Measurements from ENCODE around the gene PLCB4. TPM values are rescaled to one million over a fixed set of nuclear protein-coding genes. Genes with fewer than 3 reads are reported as not detected.

PLCB4 gene
- polyA plus RNA-seq (2.4 to 4.1 TPM (median 3.1 TPM) in 3 replicates), polyA minus RNA-seq (0.69 to 4.3 TPM (median 3.7 TPM) in 3 replicates)
- 1.3 TPM for polyA plus RNA-seq (2011; ENCODE audit: low read depth)
- polyA plus RNA-seq (2011; cell fraction: cytosol; rRNA removed) = 1.3 and 3.6 TPM in 2 replicates
- 6.8 and 8.5 TPM in 2 replicates for polyA plus RNA-seq (2011; cell fraction: nucleus; rRNA removed)
- polyA plus RNA-seq (2012; ENCODE audit: low replicate concordance) = 0.54 and 2.4 TPM in 2 replicates
- polyA minus RNA-seq (2011; cell fraction: cytosol; rRNA and poly(A)+ RNA removed) = 3.1 TPM
- polyA minus RNA-seq (2011; cell fraction: nucleus; rRNA and poly(A)+ RNA removed) = 4.1 and 10.0 TPM in 2 replicates

GRCh38 chr20:9068841-9069663 lies at the start of gene PLCB4:
TSS of gene PLCB4 (plus strand) at chr20:9069087. CDS start at chr20:9307815, 238,728 bp downstream.
- peak within 1 kb of the TSS; percentile 87 for H3K4me2 ChIP-seq (ENCODE audit: control insufficient read depth, extremely low read depth, insufficient read depth, low read depth, low read length)
- no peaks in the 10 kb centered on the region for H3K36me3 ChIP-seq (ENCODE audit: control insufficient read depth in 2 of 2, extremely low read depth in 1 of 2, insufficient read depth in 2 of 2, low read length in 2 of 2)
- peak within 1 kb of the TSS; percentile 53 for H3K9ac ChIP-seq (ENCODE audit: control insufficient read depth, extremely low read depth, insufficient read depth, low read length)
- TF ChIP-seq CTCF (optimal IDR thresholded peaks at IDR 0.05 in 1 of 3, IDR thresholded peaks at IDR 0.05 in 1 of 3, conservative IDR thresholded peaks at IDR 0.05 in 1 of 3; ENCODE audit: extremely low read depth in 1 of 3, insufficient read depth in 2 of 3, low read length in 3 of 3) = no peak
- no peak for TF ChIP-seq EZH2 (IDR thresholded peaks at IDR 0.05; ENCODE audit: low read length)
- DNase-seq (ENCODE audit: low read depth, low spot score) (no peak), FAIRE-seq (no peak)
- peak within 1 kb of the TSS; percentile 13 for H3K27ac ChIP-seq (ENCODE audit: control insufficient read depth, insufficient read depth, low read length)
- H3K4me3 ChIP-seq (ENCODE audit: control insufficient read depth in 2 of 3, extremely low read depth in 1 of 3, insufficient read depth in 2 of 3, low read depth in 1 of 3, low read length in 3 of 3) = peak within 1 kb of the TSS; percentile 29 to 65 (median 58)
- H2AFZ ChIP-seq (ENCODE audit: control insufficient read depth, low read length) = peak within 1 kb of the TSS; percentile 70
- H4K20me1 ChIP-seq (ENCODE audit: control insufficient read depth, extremely low read depth, insufficient read depth, low read length) = no peaks in the 10 kb centered on the region
- H3K9me3 ChIP-seq (ENCODE audit: control insufficient read depth, low read depth, low read length) = no peaks in the 10 kb centered on the region
- no peaks in the 10 kb centered on the region for H3K9me1 ChIP-seq (ENCODE audit: control insufficient read depth, extremely low read depth, insufficient read depth, low read length)
- H3K79me2 ChIP-seq (ENCODE audit: control insufficient read depth, insufficient read depth, low read length) = no peaks in the 10 kb centered on the region
- H3K4me1 ChIP-seq (ENCODE audit: control insufficient read depth, extremely low read depth, insufficient read depth, low read length) = peaks cover 4% of the 10 kb centered on the region
- peaks cover 7% of the 10 kb centered on the region for H3K27me3 ChIP-seq (ENCODE audit: control insufficient read depth, extremely low read depth, insufficient read depth, low read length)
- dilution Hi-C loops (cut with MboI; ENCODE audit: extremely low pct_ligation_motif_present, low sequenced_read_pairs) = no loop called here

GRCh38 chr20:9019833-9020232 lies 49.1 kb upstream of the PLCB4 start:
- H3K27me3 ChIP-seq (ENCODE audit: control insufficient read depth, extremely low read depth, insufficient read depth, low read length) = no peaks in the 10 kb centered on the region
- no peak overlapping the region for H3K4me3 ChIP-seq (ENCODE audit: control insufficient read depth in 2 of 3, extremely low read depth in 1 of 3, insufficient read depth in 2 of 3, low read depth in 1 of 3, low read length in 3 of 3)
- H3K36me3 ChIP-seq (ENCODE audit: control insufficient read depth in 2 of 2, extremely low read depth in 1 of 2, insufficient read depth in 2 of 2, low read length in 2 of 2) = no peaks in the 10 kb centered on the region
- no peak for DNase-seq (ENCODE audit: low read depth, low spot score)
- no peak overlapping the region for H2AFZ ChIP-seq (ENCODE audit: control insufficient read depth, low read length)
- no peaks in the 10 kb centered on the region for H4K20me1 ChIP-seq (ENCODE audit: control insufficient read depth, extremely low read depth, insufficient read depth, low read length)
- no peaks in the 10 kb centered on the region for H3K9me3 ChIP-seq (ENCODE audit: control insufficient read depth, low read depth, low read length)
- TF ChIP-seq CTCF (optimal IDR thresholded peaks at IDR 0.05 in 1 of 3, IDR thresholded peaks at IDR 0.05 in 1 of 3, conservative IDR thresholded peaks at IDR 0.05 in 1 of 3; ENCODE audit: extremely low read depth in 1 of 3, insufficient read depth in 2 of 3, low read length in 3 of 3) (no peak), EZH2 (IDR thresholded peaks at IDR 0.05; ENCODE audit: low read length) (no peak)
- no peaks in the 10 kb centered on the region for H3K9me1 ChIP-seq (ENCODE audit: control insufficient read depth, extremely low read depth, insufficient read depth, low read length)
- no peak for FAIRE-seq
- no peak overlapping the region for H3K9ac ChIP-seq (ENCODE audit: control insufficient read depth, extremely low read depth, insufficient read depth, low read length)
- H3K4me1 ChIP-seq (ENCODE audit: control insufficient read depth, extremely low read depth, insufficient read depth, low read length) = no peaks in the 10 kb centered on the region
- dilution Hi-C loops (cut with MboI; ENCODE audit: extremely low pct_ligation_motif_present, low sequenced_read_pairs) = no loop called here
- no peak overlapping the region for H3K4me2 ChIP-seq (ENCODE audit: control insufficient read depth, extremely low read depth, insufficient read depth, low read depth, low read length)
- no peak overlapping the region for H3K27ac ChIP-seq (ENCODE audit: control insufficient read depth, insufficient read depth, low read length)
- no peaks in the 10 kb centered on the region for H3K79me2 ChIP-seq (ENCODE audit: control insufficient read depth, insufficient read depth, low read length)
